GM12864 (cell line): Measurements from ENCODE around the gene FAF1.
"Not testable (repeated sequence)": the region's sequence is repeated elsewhere in the genome, so short reads cannot be mapped to it uniquely, and the experiment has no call there.

Experiments used
- DNase-seq: peaks from one replicate; pipeline ENCODE4 v3.0.0-alpha.2; 2011; ENCODE audit warnings: low read depth
- H3K4me3 ChIP-seq: 2 replicates; pipeline ENCODE4 v1.5.1; 2011; ENCODE audit warnings: mild to moderate bottlenecking, low read depth, low read length, control low read depth
- CTCF ChIP-seq: IDR thresholded peaks from 2 replicates; pipeline ENCODE4 v1.5.1; 2011; ENCODE audit warnings: low read depth, mild to moderate bottlenecking, moderate library complexity, low read length, control low read depth, inconsistent platforms; ENCODE audit errors: missing control alignments

The FAF1 gene

GRCh38 chr1:50775740-50776139 is 184.3 kb downstream of the FAF1 start:
- H3K4me3 ChIP-seq = no peak overlapping the region
- TF ChIP-seq CTCF = no peak
- DNase-seq = no peak

GRCh38 chr1:50774759-50775351 is 185.2 kb downstream of the FAF1 start:
- DNase-seq = peak; percentile 22
- no peak overlapping the region for H3K4me3 ChIP-seq
- TF ChIP-seq CTCF = peak; percentile 61

- no peak for DNase-seq
- TF ChIP-seq CTCF = no peak
- no peak overlapping the region for H3K4me3 ChIP-seq
These were observed 193.4 kb downstream of the FAF1 start for GRCh38 chr1:50766688-50767087.

- DNase-seq, H3K4me3 ChIP-seq: not testable (repeated sequence)
These were observed 203.5 kb downstream of the FAF1 start for GRCh38 chr1:50756543-50756942.

GRCh38 chr1:50754764-50755163 is 205.3 kb downstream of the FAF1 start:
- not testable (repeated sequence) for H3K4me3 ChIP-seq, DNase-seq

GRCh38 chr1:50750021-50750619 is 209.9 kb downstream of the FAF1 start:
- no peak for DNase-seq
- TF ChIP-seq CTCF = peak; percentile 27
- H3K4me3 ChIP-seq = no peak overlapping the region

- no peak overlapping the region for H3K4me3 ChIP-seq
- no peak for TF ChIP-seq CTCF
- DNase-seq = no peak
These were observed 212.7 kb downstream of the FAF1 start for GRCh38 chr1:50747394-50747793.

GRCh38 chr1:50742523-50742922 is 217.5 kb downstream of the FAF1 start:
- no peak for TF ChIP-seq CTCF
- no peak overlapping the region for H3K4me3 ChIP-seq
- DNase-seq = no peak
